Upper lobe of left lung (tissue), 6 donors: Measurements from ENCODE around the gene USP10. TPM values are rescaled to one million over a fixed set of nuclear protein-coding genes. Genes with fewer than 3 reads are reported as not detected.

Source experiments
- ATAC-seq, 2 donors: fragments of 200-7000 bp; cut with Tn5 transposase; one replicate each; pipeline ENCODE4 v1.9.1; 2022; ENCODE audit warnings: mild to moderate bottlenecking in 2 of 2, moderate library complexity in 2 of 2; ENCODE audit not compliant: low FRiP score in 2 of 2
- DNase-seq, 2 donors: peaks; one replicate each; pipeline ENCODE4 v3.0.0-alpha.2; 2019 to 2020
- H3K27ac ChIP-seq, 4 donors: fragments of 200-600 bp; sonication (generic); one replicate each; pipeline ENCODE4 v1.5.1; 2016 to 2019
- H3K27me3 ChIP-seq, 4 donors: fragments of 200-600 bp; sonication (generic); one replicate each; pipeline ENCODE4 v1.5.1; 2017 to 2019
- H3K36me3 ChIP-seq, 4 donors: fragments of 200-600 bp; sonication (generic); one replicate each; pipeline ENCODE4 v1.5.1; 2016 to 2019
- H3K4me1 ChIP-seq, 4 donors: fragments of 200-600 bp; sonication (generic); one replicate each; pipeline ENCODE4 v1.5.1; 2018 to 2019
- H3K4me3 ChIP-seq, 4 donors: fragments of 200-600 bp; sonication (generic); one replicate each; pipeline ENCODE4 v1.5.1; 2017 to 2019; ENCODE audit warnings: mild to moderate bottlenecking in 2 of 4, moderate library complexity in 1 of 4
- H3K9me3 ChIP-seq, 4 donors: fragments of 200-600 bp; sonication (generic); one replicate each; pipeline ENCODE4 v1.5.1; 2018 to 2019
- CTCF ChIP-seq, 6 experiments: fragments of 450-650 bp in 4 of 6; fragments of 200-600 bp in 2 of 6; sonication (generic) in 2 of 6; IDR thresholded peaks; one replicate each; pipeline ENCODE4 v1.5.1; 2016 to 2019; ENCODE audit warnings: antibody characterized with exemption in 6 of 6
- EP300 ChIP-seq, 4 donors: sonication (generic); formaldehyde crosslinking; IDR thresholded peaks; one replicate each; pipeline ENCODE4 v1.5.1; 2017; ENCODE audit warnings: antibody characterized with exemption in 4 of 4, control low read depth in 2 of 4
- POLR2A ChIP-seq, 4 donors: fragments of 450-650 bp; IDR thresholded peaks; one replicate each; pipeline ENCODE4 v1.5.1; 2016 to 2017; ENCODE audit warnings: antibody characterized with exemption in 4 of 4, mild to moderate bottlenecking in 2 of 4
- POLR2AphosphoS5 ChIP-seq, 2 donors: sonication (generic); formaldehyde crosslinking; IDR thresholded peaks; one replicate each; pipeline ENCODE4 v1.5.1; 2017; ENCODE audit warnings: antibody characterized with exemption in 2 of 2
- WGBS, 2 donors: methylation state at CpG; one replicate each; pipeline ENCODE4 v1.1.5; 2017 to 2018; 5-methylcytosine and 5-hydroxymethylcytosine counted together
- total RNA-seq, 6 donors: library from RNA; depleted of rRNA in 4 of 6; stranded (reverse); fragments of >200 nt in 4 of 6; gene quantifications; one replicate each; pipeline versions ENCODE4 v1.1.0 to v1.2.1, GENCODE V29; 2016 to 2021
- donor health status: DM: no; HTN: no; CAD: no; lungs with moderate emphysema.
- donor health status: DM: no; HTN: yes; CAD: no; lungs with severe emphysema.

Gene USP10
- total RNA-seq, 6 donors from 2014 or later = 40.9 to 64.7 (median 51.5) TPM

- no peaks in the 10 kb centered on the region for H3K9me3 ChIP-seq
These were observed 89.2 kb downstream of the USP10 start for GRCh38 chr16:84788920-84789391.

GRCh38 chr16:84789431-84789830, 89.6 kb downstream of the USP10 start:
- Histone ChIP-seq H3K4me3 (no peak overlapping the region), H3K27ac (no peak overlapping the region), H3K4me1 (peaks cover under 1 to 17% (median 6%) of the 10 kb centered on the region in 4 donors), H3K9me3 (no peaks in the 10 kb centered on the region), H3K27me3 (no peaks in the 10 kb centered on the region), H3K36me3 (no peaks in the 10 kb centered on the region)
- DNase-seq (no peak), ATAC-seq (no peak)
- TF ChIP-seq POLR2AphosphoS5 (IDR thresholded peaks at IDR 0.05) (no peak), CTCF (IDR thresholded peaks at IDR 0.05) (no peak), POLR2A (IDR thresholded peaks at IDR 0.05) (no peak), EP300 (IDR thresholded peaks at IDR 0.05) (no peak)
- 80 to 84% methylated on average over 11 of the region's 11 CpGs for whole genome bisulfite sequencing, 2 donors

More at GRCh38 chr16:84788920-84789391, 89.2 kb downstream of the USP10 start:
- TF ChIP-seq POLR2AphosphoS5 (IDR thresholded peaks at IDR 0.05) = no peak
- no peak for TF ChIP-seq CTCF (IDR thresholded peaks at IDR 0.05)
- H3K27ac ChIP-seq = no peak overlapping the region
- DNase-seq (no peak), ATAC-seq (peak in 1 of 2 donors; percentile 66)
- no peaks in the 10 kb centered on the region for H3K36me3 ChIP-seq
- 88 to 96% methylated on average over 8 to 22 of the region's 22 CpGs for WGBS, 2 donors
- no peak overlapping the region for H3K4me3 ChIP-seq
- peaks cover 0 to 17% (median 6%) of the 10 kb centered on the region in 4 donors for H3K4me1 ChIP-seq
- no peaks in the 10 kb centered on the region for H3K27me3 ChIP-seq

- TF ChIP-seq EP300 (IDR thresholded peaks at IDR 0.05) = no peak
- no peak for TF ChIP-seq POLR2AphosphoS5 (IDR thresholded peaks at IDR 0.05)
- no peak for TF ChIP-seq CTCF (IDR thresholded peaks at IDR 0.05)
- no peak for TF ChIP-seq POLR2A (IDR thresholded peaks at IDR 0.05)
- 96 to 99% methylated on average over 4 of the region's 4 CpGs for WGBS, 2 donors
- H3K9me3 ChIP-seq = no peaks in the 10 kb centered on the region
- no peaks in the 10 kb centered on the region for H3K36me3 ChIP-seq
- no peak overlapping the region for H3K27ac ChIP-seq
- no peak for DNase-seq
- no peak overlapping the region for H3K4me3 ChIP-seq
- H3K27me3 ChIP-seq = no peaks in the 10 kb centered on the region
- H3K4me1 ChIP-seq = peaks cover 6 to 17% (median 6%) of the 10 kb centered on the region in 4 donors
- ATAC-seq = no peak
These were observed 90.5 kb downstream of the USP10 start for GRCh38 chr16:84790301-84790700.

GRCh38 chr16:84791088-84791487, 91.3 kb downstream of the USP10 start:
- H3K27ac ChIP-seq = no peak overlapping the region

More at GRCh38 chr16:84791088-84791487, 91.3 kb downstream of the USP10 start:
- no peaks in the 10 kb centered on the region for H3K36me3 ChIP-seq
- peaks cover 1 to 12% (median 6%) of the 10 kb centered on the region in 4 donors for H3K4me1 ChIP-seq
- ATAC-seq = no peak
- DNase-seq = no peak
- TF ChIP-seq POLR2AphosphoS5 (IDR thresholded peaks at IDR 0.05) = no peak
- no peak for TF ChIP-seq CTCF (IDR thresholded peaks at IDR 0.05)
- TF ChIP-seq POLR2A (IDR thresholded peaks at IDR 0.05) = no peak
- no peak for TF ChIP-seq EP300 (IDR thresholded peaks at IDR 0.05)
- H3K27me3 ChIP-seq = no peaks in the 10 kb centered on the region
- 58 to 73% methylated on average over 12 of the region's 12 CpGs for WGBS, 2 donors
- H3K9me3 ChIP-seq = no peaks in the 10 kb centered on the region
- H3K4me3 ChIP-seq = no peak overlapping the region
